HEK293 (cell line): ENCODE data around the gene FEZ2.

Experiments
- CTCF ChIA-PET: fragments of 350-600 bp; formaldehyde crosslinking; extraction: SDS; loops from one replicate; lab custom pipeline; 2021; ENCODE audit warnings: antibody characterized with exemption; lab: Yijun Ruan, JAX
- POLR2A ChIA-PET: fragments of 300-600 bp; formaldehyde crosslinking; extraction: SDS; loops from one replicate; lab custom pipeline; 2020; ENCODE audit warnings: antibody characterized with exemption, inconsistent platforms; lab: Yijun Ruan, JAX
- H3K27ac ChIP-seq: fragments of 200-500 bp; sonication (Bioruptor generic); 2 replicates; pipeline ENCODE4 v1.5.1; 2014; ENCODE audit warnings: low read depth, low read length, control low read depth, inconsistent platforms; ENCODE audit errors: extremely low read depth
- H3K36me3 ChIP-seq, 2 experiments: fragments of 200-500 bp in 1 of 2; sonication (Bioruptor generic) in 1 of 2; 1 replicate in 1 of 2; 2 replicates in 1 of 2; pipeline ENCODE4 v1.5.1; 2014 to 2017; ENCODE audit warnings: inconsistent platforms in 2 of 2, low read length in 2 of 2; ENCODE audit not compliant: control insufficient read depth in 2 of 2, insufficient read depth in 1 of 2
- H3K4me1 ChIP-seq: fragments of 200-500 bp; sonication (Bioruptor generic); 2 replicates; pipeline ENCODE4 v1.5.1; 2014; ENCODE audit warnings: mild to moderate bottlenecking, low read length, inconsistent platforms; ENCODE audit not compliant: control insufficient read depth, insufficient read depth
- H3K4me3 ChIP-seq: 2 replicates; pipeline ENCODE4 v1.5.1; 2011; ENCODE audit warnings: low read depth, mild to moderate bottlenecking, control low read depth, low read length, moderate library complexity
- H3K9me3 ChIP-seq: fragments of 200-500 bp; sonication (Bioruptor generic); 2 replicates; pipeline ENCODE4 v1.5.1; 2014; ENCODE audit warnings: low read depth, low read length, inconsistent platforms; ENCODE audit not compliant: control insufficient read depth, insufficient read depth
- EGR2 ChIP-seq: fragments of 450-650 bp; formaldehyde crosslinking; IDR thresholded peaks from 2 replicates; pipeline ENCODE4 v1.5.1; 2016; ENCODE audit warnings: low read depth, missing biosample characterization, missing genetic modification characterization
- FEZF1 ChIP-seq: fragments of 450-650 bp; formaldehyde crosslinking; IDR thresholded peaks from 2 replicates; pipeline ENCODE4 v1.5.1; 2016; ENCODE audit warnings: missing biosample characterization, missing genetic modification characterization
- KLF17 ChIP-seq: fragments of 450-650 bp; formaldehyde crosslinking; IDR thresholded peaks from 2 replicates; pipeline ENCODE4 v1.5.1; 2016; ENCODE audit warnings: missing biosample characterization, missing genetic modification characterization
- KLF7 ChIP-seq: fragments of 450-650 bp; formaldehyde crosslinking; IDR thresholded peaks from 2 replicates; pipeline ENCODE4 v1.5.1; 2016; ENCODE audit warnings: missing biosample characterization, missing genetic modification characterization, borderline replicate concordance
- TCF7L2 ChIP-seq: IDR thresholded peaks from 2 replicates; pipeline ENCODE4 v1.6.1; 2011; ENCODE audit warnings: low read depth, mild to moderate bottlenecking, inconsistent platforms, low read length, moderate library complexity, borderline replicate concordance
- TSHZ1 ChIP-seq: fragments of 450-650 bp; formaldehyde crosslinking; IDR thresholded peaks from 2 replicates; pipeline ENCODE4 v1.5.1; 2016; ENCODE audit warnings: missing biosample characterization, missing genetic modification characterization, borderline replicate concordance
- ZBTB1 ChIP-seq: fragments of 450-650 bp; formaldehyde crosslinking; IDR thresholded peaks from 2 replicates; pipeline ENCODE4 v1.5.1; 2016; ENCODE audit warnings: missing biosample characterization, missing genetic modification characterization
- ZBTB21 ChIP-seq: fragments of 450-650 bp; formaldehyde crosslinking; IDR thresholded peaks from 2 replicates; pipeline ENCODE4 v1.5.1; 2017; ENCODE audit warnings: missing biosample characterization, missing genetic modification characterization
- ZFP69B ChIP-seq: fragments of 450-650 bp; formaldehyde crosslinking; IDR thresholded peaks from 2 replicates; pipeline ENCODE4 v1.5.1; 2016; ENCODE audit warnings: missing biosample characterization, missing genetic modification characterization
- ZNF174 ChIP-seq: fragments of 450-650 bp; formaldehyde crosslinking; IDR thresholded peaks from 2 replicates; pipeline ENCODE4 v1.5.0; 2017; ENCODE audit warnings: missing biosample characterization, mild to moderate bottlenecking, missing genetic modification characterization
- ZNF335 ChIP-seq: fragments of 450-650 bp; formaldehyde crosslinking; conservative IDR thresholded peaks from 2 replicates; pipeline ENCODE4 v1.5.1; 2016; ENCODE audit warnings: missing biosample characterization, missing genetic modification characterization
- ZNF37A ChIP-seq: fragments of 450-650 bp; IDR thresholded peaks from 2 replicates; pipeline ENCODE4 v1.5.1; 2018; ENCODE audit warnings: missing biosample characterization, missing genetic modification characterization
- ZNF555 ChIP-seq: fragments of 450-650 bp; formaldehyde crosslinking; conservative IDR thresholded peaks from 2 replicates; pipeline ENCODE4 v1.5.1; 2017; ENCODE audit warnings: missing biosample characterization, mild to moderate bottlenecking, missing genetic modification characterization, inconsistent platforms
- ZNF561 ChIP-seq: fragments of 450-650 bp; IDR thresholded peaks from 2 replicates; pipeline ENCODE4 v1.5.1; 2018; ENCODE audit warnings: missing biosample characterization, missing genetic modification characterization, borderline replicate concordance
- ZNF596 ChIP-seq: fragments of 450-650 bp; IDR thresholded peaks from 2 replicates; pipeline ENCODE4 v1.5.0; 2018; ENCODE audit warnings: missing biosample characterization, mild to moderate bottlenecking, missing genetic modification characterization, moderate library complexity
- ZNF768 ChIP-seq: fragments of 450-650 bp; formaldehyde crosslinking; IDR thresholded peaks from 2 replicates; pipeline ENCODE4 v1.5.1; 2018; ENCODE audit warnings: missing biosample characterization, mild to moderate bottlenecking, missing genetic modification characterization
- ZNF830 ChIP-seq: fragments of 450-650 bp; IDR thresholded peaks from 2 replicates; pipeline ENCODE4 v1.5.0; 2018; ENCODE audit warnings: missing biosample characterization, missing genetic modification characterization, low read depth, mild to moderate bottlenecking, moderate library complexity
- ZNF837 ChIP-seq: fragments of 450-650 bp; formaldehyde crosslinking; IDR thresholded peaks from 2 replicates; pipeline ENCODE4 v1.5.1; 2016; ENCODE audit warnings: missing biosample characterization, missing genetic modification characterization
- ZSCAN5A ChIP-seq: fragments of 450-650 bp; formaldehyde crosslinking; IDR thresholded peaks from 2 replicates; pipeline ENCODE4 v1.5.1; 2016; ENCODE audit warnings: missing biosample characterization, missing genetic modification characterization
- TF ChIP-seq, protein P1 (sequence below): sonication (generic); formaldehyde crosslinking; IDR thresholded peaks from 2 replicates; pipeline ENCODE4 v1.8.1; 2022; ENCODE audit warnings: mild to moderate bottlenecking, moderate library complexity, missing genetic modification reagents
- TF ChIP-seq, protein P2 (sequence below): fragments of 450-650 bp; formaldehyde crosslinking; IDR thresholded peaks from 2 replicates; pipeline ENCODE4 v1.5.1; 2017; ENCODE audit warnings: missing biosample characterization, missing genetic modification characterization
- TF ChIP-seq, protein P3 (sequence below): fragments of 450-650 bp; formaldehyde crosslinking; IDR thresholded peaks from 2 replicates; pipeline ENCODE4 v1.5.0; 2017; ENCODE audit warnings: missing biosample characterization, missing genetic modification characterization, borderline replicate concordance
- TF ChIP-seq, protein P4 (sequence below): fragments of 450-650 bp; formaldehyde crosslinking; IDR thresholded peaks from 2 replicates; pipeline ENCODE4 v1.5.1; 2016; ENCODE audit warnings: missing biosample characterization, missing genetic modification characterization

The FEZ2 gene

DNA sequence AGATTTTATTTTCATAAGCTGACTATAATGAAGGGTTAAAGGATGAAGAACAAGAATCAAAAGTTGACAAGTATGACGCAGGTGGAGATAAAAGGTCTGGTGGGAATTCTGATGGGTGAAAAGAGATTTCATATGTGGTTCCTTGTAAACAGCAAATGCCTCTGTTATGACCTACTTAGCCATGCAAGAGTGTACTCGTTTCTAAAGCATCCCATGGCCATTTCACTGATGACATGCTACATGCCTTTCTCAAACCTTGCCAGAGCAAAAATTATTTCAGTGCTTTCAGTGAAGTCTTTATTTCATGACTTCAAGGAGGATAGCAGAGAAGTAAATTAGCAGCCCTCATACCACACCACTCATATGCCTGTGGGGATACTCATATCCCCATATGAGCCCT lies 71.7 kb downstream of the FEZ2 start:
- ChIA-PET POLR2A (no interaction called here), CTCF (no interaction called here)
- TF ChIP-seq KLF7 (tag by site-specific recombination) (no peak), ZNF768 (tag by site-specific recombination) (no peak), ZNF830 (no peak), ZBTB1 (tag by site-specific recombination) (no peak), ZNF837 (no peak), ZBTB21 (no peak), TCF7L2 (no peak), ZNF555 (tag by site-specific recombination) (no peak), ZNF335 (tag by site-specific recombination) (no peak), ZFP69B (tag by site-specific recombination) (no peak), FEZF1 (tag by site-specific recombination) (no peak)
- TF ChIP-seq, protein P1, sequence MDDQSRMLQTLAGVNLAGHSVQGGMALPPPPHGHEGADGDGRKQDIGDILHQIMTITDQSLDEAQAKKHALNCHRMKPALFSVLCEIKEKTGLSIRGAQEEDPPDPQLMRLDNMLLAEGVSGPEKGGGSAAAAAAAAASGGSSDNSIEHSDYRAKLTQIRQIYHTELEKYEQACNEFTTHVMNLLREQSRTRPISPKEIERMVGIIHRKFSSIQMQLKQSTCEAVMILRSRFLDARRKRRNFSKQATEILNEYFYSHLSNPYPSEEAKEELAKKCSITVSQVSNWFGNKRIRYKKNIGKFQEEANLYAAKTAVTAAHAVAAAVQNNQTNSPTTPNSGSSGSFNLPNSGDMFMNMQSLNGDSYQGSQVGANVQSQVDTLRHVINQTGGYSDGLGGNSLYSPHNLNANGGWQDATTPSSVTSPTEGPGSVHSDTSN = no peak
- TF ChIP-seq, protein P2, sequence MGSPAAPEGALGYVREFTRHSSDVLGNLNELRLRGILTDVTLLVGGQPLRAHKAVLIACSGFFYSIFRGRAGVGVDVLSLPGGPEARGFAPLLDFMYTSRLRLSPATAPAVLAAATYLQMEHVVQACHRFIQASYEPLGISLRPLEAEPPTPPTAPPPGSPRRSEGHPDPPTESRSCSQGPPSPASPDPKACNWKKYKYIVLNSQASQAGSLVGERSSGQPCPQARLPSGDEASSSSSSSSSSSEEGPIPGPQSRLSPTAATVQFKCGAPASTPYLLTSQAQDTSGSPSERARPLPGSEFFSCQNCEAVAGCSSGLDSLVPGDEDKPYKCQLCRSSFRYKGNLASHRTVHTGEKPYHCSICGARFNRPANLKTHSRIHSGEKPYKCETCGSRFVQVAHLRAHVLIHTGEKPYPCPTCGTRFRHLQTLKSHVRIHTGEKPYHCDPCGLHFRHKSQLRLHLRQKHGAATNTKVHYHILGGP = no peak
- H3K4me3 ChIP-seq = no peak overlapping the region
- H3K9me3 ChIP-seq = no peaks in the 10 kb centered on the region
- no peak overlapping the region for H3K27ac ChIP-seq
- H3K4me1 ChIP-seq = no peaks in the 10 kb centered on the region
- peaks cover 0 to 28% of the 10 kb centered on the region in 2 experiments; a peak in 1 of 3 replicates for H3K36me3 ChIP-seq

DNA sequence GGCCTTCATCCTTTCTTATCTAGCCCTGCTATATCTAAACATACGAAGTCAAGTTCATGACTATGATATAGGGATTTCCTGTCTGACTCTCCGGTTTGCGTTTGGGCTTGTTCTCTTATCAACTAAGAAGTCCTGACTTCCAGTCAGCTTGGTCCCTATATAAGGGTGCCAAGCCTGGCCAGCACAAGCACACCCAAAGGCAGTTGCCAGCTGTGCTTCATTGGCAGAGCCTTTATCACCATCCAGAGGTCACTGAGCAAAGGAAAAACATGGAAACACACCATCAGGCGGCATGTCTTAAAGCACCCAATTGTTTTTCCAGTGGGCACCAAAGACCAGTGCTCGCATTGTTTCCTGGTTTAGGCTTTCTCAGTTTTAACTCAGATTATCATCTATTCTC lies 72.7 kb downstream of the FEZ2 start:
- H3K36me3 ChIP-seq = peaks cover 0 to 38% of the 10 kb centered on the region in 2 experiments; a peak in 1 of 3 replicates
- POLR2A ChIA-PET = no interaction called here
- CTCF ChIA-PET = interaction anchor here (0.5 kb wide), 1 partner anchor 378 kb away, joined by 3 read pairs; no protein-coding TSS in a partner anchor
- TF ChIP-seq ZNF174 (tag by site-specific recombination) = no peak
- no peak for TF ChIP-seq ZNF596 (tag by site-specific recombination)
- no peak for TF ChIP-seq KLF17 (tag by site-specific recombination)
- TF ChIP-seq ZNF37A (tag by site-specific recombination) = no peak
- TF ChIP-seq, protein P3, sequence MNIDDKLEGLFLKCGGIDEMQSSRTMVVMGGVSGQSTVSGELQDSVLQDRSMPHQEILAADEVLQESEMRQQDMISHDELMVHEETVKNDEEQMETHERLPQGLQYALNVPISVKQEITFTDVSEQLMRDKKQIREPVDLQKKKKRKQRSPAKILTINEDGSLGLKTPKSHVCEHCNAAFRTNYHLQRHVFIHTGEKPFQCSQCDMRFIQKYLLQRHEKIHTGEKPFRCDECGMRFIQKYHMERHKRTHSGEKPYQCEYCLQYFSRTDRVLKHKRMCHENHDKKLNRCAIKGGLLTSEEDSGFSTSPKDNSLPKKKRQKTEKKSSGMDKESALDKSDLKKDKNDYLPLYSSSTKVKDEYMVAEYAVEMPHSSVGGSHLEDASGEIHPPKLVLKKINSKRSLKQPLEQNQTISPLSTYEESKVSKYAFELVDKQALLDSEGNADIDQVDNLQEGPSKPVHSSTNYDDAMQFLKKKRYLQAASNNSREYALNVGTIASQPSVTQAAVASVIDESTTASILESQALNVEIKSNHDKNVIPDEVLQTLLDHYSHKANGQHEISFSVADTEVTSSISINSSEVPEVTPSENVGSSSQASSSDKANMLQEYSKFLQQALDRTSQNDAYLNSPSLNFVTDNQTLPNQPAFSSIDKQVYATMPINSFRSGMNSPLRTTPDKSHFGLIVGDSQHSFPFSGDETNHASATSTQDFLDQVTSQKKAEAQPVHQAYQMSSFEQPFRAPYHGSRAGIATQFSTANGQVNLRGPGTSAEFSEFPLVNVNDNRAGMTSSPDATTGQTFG (tag by site-specific recombination) = no peak
- TF ChIP-seq ZBTB1 (tag by site-specific recombination) = no peak
- no peak for TF ChIP-seq EGR2 (tag by site-specific recombination)
- no peak for TF ChIP-seq ZNF561 (tag by site-specific recombination)
- TF ChIP-seq, protein P4, sequence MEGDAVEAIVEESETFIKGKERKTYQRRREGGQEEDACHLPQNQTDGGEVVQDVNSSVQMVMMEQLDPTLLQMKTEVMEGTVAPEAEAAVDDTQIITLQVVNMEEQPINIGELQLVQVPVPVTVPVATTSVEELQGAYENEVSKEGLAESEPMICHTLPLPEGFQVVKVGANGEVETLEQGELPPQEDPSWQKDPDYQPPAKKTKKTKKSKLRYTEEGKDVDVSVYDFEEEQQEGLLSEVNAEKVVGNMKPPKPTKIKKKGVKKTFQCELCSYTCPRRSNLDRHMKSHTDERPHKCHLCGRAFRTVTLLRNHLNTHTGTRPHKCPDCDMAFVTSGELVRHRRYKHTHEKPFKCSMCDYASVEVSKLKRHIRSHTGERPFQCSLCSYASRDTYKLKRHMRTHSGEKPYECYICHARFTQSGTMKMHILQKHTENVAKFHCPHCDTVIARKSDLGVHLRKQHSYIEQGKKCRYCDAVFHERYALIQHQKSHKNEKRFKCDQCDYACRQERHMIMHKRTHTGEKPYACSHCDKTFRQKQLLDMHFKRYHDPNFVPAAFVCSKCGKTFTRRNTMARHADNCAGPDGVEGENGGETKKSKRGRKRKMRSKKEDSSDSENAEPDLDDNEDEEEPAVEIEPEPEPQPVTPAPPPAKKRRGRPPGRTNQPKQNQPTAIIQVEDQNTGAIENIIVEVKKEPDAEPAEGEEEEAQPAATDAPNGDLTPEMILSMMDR (tag by site-specific recombination) = no peak
- TF ChIP-seq ZSCAN5A (tag by site-specific recombination) = no peak
- TF ChIP-seq TSHZ1 (tag by site-specific recombination) = no peak

More for the DNA sequence above, 72.7 kb downstream of the FEZ2 start:
- H3K9me3 ChIP-seq = no peaks in the 10 kb centered on the region
- no peak overlapping the region for H3K4me3 ChIP-seq
- H3K4me1 ChIP-seq = no peaks in the 10 kb centered on the region
- no peak overlapping the region for H3K27ac ChIP-seq
